Measurements from ENCODE around the gene TRHDE.

DNA sequence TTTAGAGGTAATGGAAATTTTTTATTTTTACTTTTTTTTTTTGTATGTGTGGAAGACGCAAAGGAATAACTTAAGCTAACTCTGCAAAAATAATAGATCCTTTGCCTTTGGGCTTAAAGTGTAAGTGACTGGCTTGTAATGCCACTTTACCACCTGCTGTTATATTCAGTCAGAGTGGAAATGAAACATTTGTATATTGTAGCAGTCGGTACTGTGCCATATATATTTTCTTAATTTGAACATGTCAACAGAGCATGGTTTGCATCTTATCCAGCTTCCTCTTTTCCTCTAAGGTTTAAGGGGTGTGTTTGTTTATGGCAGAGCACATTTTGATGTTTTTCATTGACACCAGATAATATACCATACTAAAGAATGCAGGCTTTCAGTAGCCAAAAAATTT lies 176.6 kb downstream of the TRHDE start:
- TF ChIP-seq, protein P1, sequence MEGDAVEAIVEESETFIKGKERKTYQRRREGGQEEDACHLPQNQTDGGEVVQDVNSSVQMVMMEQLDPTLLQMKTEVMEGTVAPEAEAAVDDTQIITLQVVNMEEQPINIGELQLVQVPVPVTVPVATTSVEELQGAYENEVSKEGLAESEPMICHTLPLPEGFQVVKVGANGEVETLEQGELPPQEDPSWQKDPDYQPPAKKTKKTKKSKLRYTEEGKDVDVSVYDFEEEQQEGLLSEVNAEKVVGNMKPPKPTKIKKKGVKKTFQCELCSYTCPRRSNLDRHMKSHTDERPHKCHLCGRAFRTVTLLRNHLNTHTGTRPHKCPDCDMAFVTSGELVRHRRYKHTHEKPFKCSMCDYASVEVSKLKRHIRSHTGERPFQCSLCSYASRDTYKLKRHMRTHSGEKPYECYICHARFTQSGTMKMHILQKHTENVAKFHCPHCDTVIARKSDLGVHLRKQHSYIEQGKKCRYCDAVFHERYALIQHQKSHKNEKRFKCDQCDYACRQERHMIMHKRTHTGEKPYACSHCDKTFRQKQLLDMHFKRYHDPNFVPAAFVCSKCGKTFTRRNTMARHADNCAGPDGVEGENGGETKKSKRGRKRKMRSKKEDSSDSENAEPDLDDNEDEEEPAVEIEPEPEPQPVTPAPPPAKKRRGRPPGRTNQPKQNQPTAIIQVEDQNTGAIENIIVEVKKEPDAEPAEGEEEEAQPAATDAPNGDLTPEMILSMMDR (IDR thresholded peaks at IDR 0.05) = no peak
- TF ChIP-seq TP53 (CRISPR knock-in tag; IDR thresholded peaks at IDR 0.05) = no peak
- TF ChIP-seq, protein P2, sequence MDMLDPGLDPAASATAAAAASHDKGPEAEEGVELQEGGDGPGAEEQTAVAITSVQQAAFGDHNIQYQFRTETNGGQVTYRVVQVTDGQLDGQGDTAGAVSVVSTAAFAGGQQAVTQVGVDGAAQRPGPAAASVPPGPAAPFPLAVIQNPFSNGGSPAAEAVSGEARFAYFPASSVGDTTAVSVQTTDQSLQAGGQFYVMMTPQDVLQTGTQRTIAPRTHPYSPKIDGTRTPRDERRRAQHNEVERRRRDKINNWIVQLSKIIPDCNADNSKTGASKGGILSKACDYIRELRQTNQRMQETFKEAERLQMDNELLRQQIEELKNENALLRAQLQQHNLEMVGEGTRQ (IDR thresholded peaks at IDR 0.05) = no peak
- TF ChIP-seq, protein P3, sequence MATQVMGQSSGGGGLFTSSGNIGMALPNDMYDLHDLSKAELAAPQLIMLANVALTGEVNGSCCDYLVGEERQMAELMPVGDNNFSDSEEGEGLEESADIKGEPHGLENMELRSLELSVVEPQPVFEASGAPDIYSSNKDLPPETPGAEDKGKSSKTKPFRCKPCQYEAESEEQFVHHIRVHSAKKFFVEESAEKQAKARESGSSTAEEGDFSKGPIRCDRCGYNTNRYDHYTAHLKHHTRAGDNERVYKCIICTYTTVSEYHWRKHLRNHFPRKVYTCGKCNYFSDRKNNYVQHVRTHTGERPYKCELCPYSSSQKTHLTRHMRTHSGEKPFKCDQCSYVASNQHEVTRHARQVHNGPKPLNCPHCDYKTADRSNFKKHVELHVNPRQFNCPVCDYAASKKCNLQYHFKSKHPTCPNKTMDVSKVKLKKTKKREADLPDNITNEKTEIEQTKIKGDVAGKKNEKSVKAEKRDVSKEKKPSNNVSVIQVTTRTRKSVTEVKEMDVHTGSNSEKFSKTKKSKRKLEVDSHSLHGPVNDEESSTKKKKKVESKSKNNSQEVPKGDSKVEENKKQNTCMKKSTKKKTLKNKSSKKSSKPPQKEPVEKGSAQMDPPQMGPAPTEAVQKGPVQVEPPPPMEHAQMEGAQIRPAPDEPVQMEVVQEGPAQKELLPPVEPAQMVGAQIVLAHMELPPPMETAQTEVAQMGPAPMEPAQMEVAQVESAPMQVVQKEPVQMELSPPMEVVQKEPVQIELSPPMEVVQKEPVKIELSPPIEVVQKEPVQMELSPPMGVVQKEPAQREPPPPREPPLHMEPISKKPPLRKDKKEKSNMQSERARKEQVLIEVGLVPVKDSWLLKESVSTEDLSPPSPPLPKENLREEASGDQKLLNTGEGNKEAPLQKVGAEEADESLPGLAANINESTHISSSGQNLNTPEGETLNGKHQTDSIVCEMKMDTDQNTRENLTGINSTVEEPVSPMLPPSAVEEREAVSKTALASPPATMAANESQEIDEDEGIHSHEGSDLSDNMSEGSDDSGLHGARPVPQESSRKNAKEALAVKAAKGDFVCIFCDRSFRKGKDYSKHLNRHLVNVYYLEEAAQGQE (IDR thresholded peaks at IDR 0.05) = no peak
- no peak for TF ChIP-seq POLR2AphosphoS2 (conservative IDR thresholded peaks at IDR 0.05; ENCODE audit: low read length)
- TF ChIP-seq NR3C1 (IDR thresholded peaks at IDR 0.05) = no peak
- TF ChIP-seq, protein P4, sequence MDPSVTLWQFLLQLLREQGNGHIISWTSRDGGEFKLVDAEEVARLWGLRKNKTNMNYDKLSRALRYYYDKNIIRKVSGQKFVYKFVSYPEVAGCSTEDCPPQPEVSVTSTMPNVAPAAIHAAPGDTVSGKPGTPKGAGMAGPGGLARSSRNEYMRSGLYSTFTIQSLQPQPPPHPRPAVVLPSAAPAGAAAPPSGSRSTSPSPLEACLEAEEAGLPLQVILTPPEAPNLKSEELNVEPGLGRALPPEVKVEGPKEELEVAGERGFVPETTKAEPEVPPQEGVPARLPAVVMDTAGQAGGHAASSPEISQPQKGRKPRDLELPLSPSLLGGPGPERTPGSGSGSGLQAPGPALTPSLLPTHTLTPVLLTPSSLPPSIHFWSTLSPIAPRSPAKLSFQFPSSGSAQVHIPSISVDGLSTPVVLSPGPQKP (IDR thresholded peaks at IDR 0.05; ENCODE audit: low read depth, low read length) = no peak
- TF ChIP-seq ESRRA (IDR thresholded peaks at IDR 0.05; ENCODE audit: borderline replicate concordance, low read length) = no peak
- no peak for TF ChIP-seq POLR2A (IDR thresholded peaks at IDR 0.05; ENCODE audit: low read length)
- no peak for TF ChIP-seq HOXA7 (CRISPR knock-in tag; IDR thresholded peaks at IDR 0.05)
- no peak for TF ChIP-seq RAD21 (conservative IDR thresholded peaks at IDR 0.05 in 1 of 2, IDR thresholded peaks at IDR 0.05 in 1 of 2)
- TF ChIP-seq CEBPB (IDR thresholded peaks at IDR 0.05) = no peak
- no peak for TF ChIP-seq BHLHE40 (IDR thresholded peaks at IDR 0.05; ENCODE audit: low read depth, low read length)
- TF ChIP-seq, protein P5, sequence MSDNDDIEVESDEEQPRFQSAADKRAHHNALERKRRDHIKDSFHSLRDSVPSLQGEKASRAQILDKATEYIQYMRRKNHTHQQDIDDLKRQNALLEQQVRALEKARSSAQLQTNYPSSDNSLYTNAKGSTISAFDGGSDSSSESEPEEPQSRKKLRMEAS (IDR thresholded peaks at IDR 0.05) = no peak

All from A549 (cell line).